NCI-H774 (cell line): ENCODE results near the gene PIK3R3.
A peak's percentile ranks its signal among the peaks of the same experiment; 100 is the strongest.

Experiments
- DNase-seq: peaks from one replicate; lab custom pipeline; 2025; lab: John Stamatoyannopoulos, UW

Gene PIK3R3

GRCh38 chr1:46157916-46158311 lies 25.5 kb upstream of the PIK3R3 start:
- DNase-seq: no peak

- DNase-seq: no peak
Measured at GRCh38 chr1:46153732-46154131, 21.3 kb upstream of the PIK3R3 start.

GRCh38 chr1:46153228-46153627 lies 20.8 kb upstream of the PIK3R3 start:
- DNase-seq: no peak

- no peak for DNase-seq
Measured at GRCh38 chr1:46152016-46152415, 19.6 kb upstream of the PIK3R3 start.

- DNase-seq: no peak
Measured at GRCh38 chr1:46150085-46150484, 17.7 kb upstream of the PIK3R3 start.

- no peak for DNase-seq
Measured at GRCh38 chr1:46148318-46148717, 15.9 kb upstream of the PIK3R3 start.

- no peak for DNase-seq
Measured at GRCh38 chr1:46137916-46138315, 5.5 kb upstream of the PIK3R3 start.

- peak; percentile 18 for DNase-seq
Measured at GRCh38 chr1:46136711-46137110, 4.3 kb upstream of the PIK3R3 start.

GRCh38 chr1:46134660-46135331 lies 2.4 kb upstream of the PIK3R3 start:
- peak; percentile 42 for DNase-seq

GRCh38 chr1:46133781-46134350 lies 1.4 kb upstream of the PIK3R3 start:
- DNase-seq: peak; percentile 32

GRCh38 chr1:46133181-46133658 lies 791 bp upstream of the PIK3R3 start:
- DNase-seq: peak; percentile 96

GRCh38 chr1:46131712-46132528 lies 509 bp downstream of the PIK3R3 start:
- peak; percentile 64 for DNase-seq

GRCh38 chr1:46131093-46131492 lies 1.3 kb downstream of the PIK3R3 start:
- DNase-seq: peak; percentile 27

- no peak for DNase-seq
Measured at GRCh38 chr1:46130606-46131005, 1.8 kb downstream of the PIK3R3 start.

GRCh38 chr1:46130121-46130520 lies 2.3 kb downstream of the PIK3R3 start:
- no peak for DNase-seq

- DNase-seq: no peak
Measured at GRCh38 chr1:46128344-46128743, 4.1 kb downstream of the PIK3R3 start.

GRCh38 chr1:46118856-46119255 lies 13.6 kb downstream of the PIK3R3 start:
- no peak for DNase-seq

GRCh38 chr1:46117810-46118494 lies 14.5 kb downstream of the PIK3R3 start:
- DNase-seq: no peak

GRCh38 chr1:46114925-46115603 lies 17.4 kb downstream of the PIK3R3 start:
- no peak for DNase-seq

- no peak for DNase-seq
Measured at GRCh38 chr1:46113948-46114347, 18.5 kb downstream of the PIK3R3 start.

- no peak for DNase-seq
Measured at GRCh38 chr1:46112108-46112507, 20.3 kb downstream of the PIK3R3 start.

GRCh38 chr1:46110521-46110920 lies 21.9 kb downstream of the PIK3R3 start:
- no peak for DNase-seq
